NT2/D1 (cell line): ENCODE results near the gene ATP5PD.

ENCODE experiments used
- DNase-seq: peaks from one replicate; pipeline ENCODE4 v3.0.0-alpha.2; 2011; ENCODE audit warnings: low read depth, low spot score
- H3K27me3 ChIP-seq: 2 replicates; pipeline ENCODE4 v1.6.0; 2011; ENCODE audit warnings: mild to moderate bottlenecking; ENCODE audit not compliant: insufficient read length, insufficient read depth
- H3K36me3 ChIP-seq: 2 replicates; pipeline ENCODE4 v1.6.1; 2011; ENCODE audit warnings: mild to moderate bottlenecking, low read length, mixed read lengths; ENCODE audit not compliant: insufficient read depth, insufficient read length
- H3K4me1 ChIP-seq: 2 replicates; pipeline ENCODE4 v1.5.1; 2011; ENCODE audit not compliant: insufficient read depth, insufficient read length
- H3K4me3 ChIP-seq: 2 replicates; pipeline ENCODE4 v1.5.1; 2011; ENCODE audit warnings: low read depth; ENCODE audit not compliant: insufficient read length
- H3K9ac ChIP-seq: 2 replicates; pipeline ENCODE4 v1.6.0; 2011; ENCODE audit warnings: low read depth; ENCODE audit not compliant: insufficient read length
- H3K9me3 ChIP-seq: 2 replicates; pipeline ENCODE4 v1.5.1; 2011; ENCODE audit warnings: mild to moderate bottlenecking, low read length; ENCODE audit not compliant: insufficient read depth
- SUZ12 ChIP-seq: IDR thresholded peaks from 2 replicates; pipeline ENCODE4 v1.6.1; 2011; ENCODE audit not compliant: insufficient read length, insufficient read depth; ENCODE audit errors: extremely low read depth
- YY1 ChIP-seq: IDR thresholded peaks from 2 replicates; pipeline ENCODE4 v1.6.1; 2011; ENCODE audit not compliant: insufficient read length, insufficient read depth
- ZNF274 ChIP-seq: IDR thresholded peaks from 2 replicates; pipeline ENCODE4 v1.6.1; 2011; ENCODE audit warnings: mild to moderate bottlenecking, low read depth, low read length

ATP5PD gene

GRCh38 chr17:75046407-75047289, at the start of gene ATP5PD, which contains the start of gene KCTD2:
ATP5PD (minus strand) TSS chr17:75046969; CDS start chr17:75042650, 4,319 bp downstream.
KCTD2 (plus strand) TSS chr17:75047225; CDS start chr17:75047251, 26 bp downstream.
- peaks cover 35% of the 10 kb centered on the region for H3K36me3 ChIP-seq
- TF ChIP-seq ZNF274: no peak
- peak; percentile 63 for TF ChIP-seq YY1
- H3K4me3 ChIP-seq: peak within 1 kb of the TSS; percentile 100
- peak within 1 kb of the TSS; percentile 99 for H3K9ac ChIP-seq
- peak; percentile 91 for DNase-seq
- peaks cover 8% of the 10 kb centered on the region for H3K4me1 ChIP-seq
- H3K27me3 ChIP-seq: no peaks in the 10 kb centered on the region
- no peaks in the 10 kb centered on the region for H3K9me3 ChIP-seq

DNA sequence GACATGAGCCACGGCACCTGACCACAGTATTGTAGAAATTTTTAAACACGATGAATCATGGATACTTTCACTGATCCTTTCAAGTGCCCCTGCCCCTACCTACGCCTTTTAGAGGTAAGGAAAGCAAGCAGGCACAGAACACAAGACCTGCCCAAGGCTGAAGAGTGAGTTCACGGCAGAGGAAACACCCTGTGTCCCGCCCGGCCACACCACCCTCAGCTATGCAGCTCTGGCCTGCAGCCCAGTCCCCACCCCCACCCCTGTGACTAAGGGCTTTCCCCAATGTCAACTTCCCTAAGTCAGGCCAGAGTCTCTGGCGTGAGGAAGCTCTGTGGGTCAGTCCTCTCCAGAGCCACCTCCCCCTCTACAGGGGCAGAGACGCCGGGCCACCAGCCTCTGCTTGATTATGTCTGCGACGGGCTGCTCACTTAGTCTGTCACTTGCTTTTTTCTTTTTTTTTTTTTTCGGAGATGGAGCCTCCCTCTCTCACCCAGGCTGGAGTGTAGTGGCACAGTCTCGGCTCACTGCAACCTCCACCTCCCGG, 49.4 kb upstream of the ATP5PD start:
- peaks cover 44% of the 10 kb centered on the region for H3K4me1 ChIP-seq
- H3K27me3 ChIP-seq: no peaks in the 10 kb centered on the region
- no peak overlapping the region for H3K4me3 ChIP-seq
- H3K9ac ChIP-seq: no peak overlapping the region
- peaks cover 61% of the 10 kb centered on the region for H3K36me3 ChIP-seq
- TF ChIP-seq YY1 (no peak), ZNF274 (no peak), SUZ12 (no peak)
- no peaks in the 10 kb centered on the region for H3K9me3 ChIP-seq
- no peak for DNase-seq

- no peak overlapping the region for H3K4me3 ChIP-seq
These were observed 48.2 kb upstream of the ATP5PD start for GRCh38 chr17:75094871-75095399.

DNA sequence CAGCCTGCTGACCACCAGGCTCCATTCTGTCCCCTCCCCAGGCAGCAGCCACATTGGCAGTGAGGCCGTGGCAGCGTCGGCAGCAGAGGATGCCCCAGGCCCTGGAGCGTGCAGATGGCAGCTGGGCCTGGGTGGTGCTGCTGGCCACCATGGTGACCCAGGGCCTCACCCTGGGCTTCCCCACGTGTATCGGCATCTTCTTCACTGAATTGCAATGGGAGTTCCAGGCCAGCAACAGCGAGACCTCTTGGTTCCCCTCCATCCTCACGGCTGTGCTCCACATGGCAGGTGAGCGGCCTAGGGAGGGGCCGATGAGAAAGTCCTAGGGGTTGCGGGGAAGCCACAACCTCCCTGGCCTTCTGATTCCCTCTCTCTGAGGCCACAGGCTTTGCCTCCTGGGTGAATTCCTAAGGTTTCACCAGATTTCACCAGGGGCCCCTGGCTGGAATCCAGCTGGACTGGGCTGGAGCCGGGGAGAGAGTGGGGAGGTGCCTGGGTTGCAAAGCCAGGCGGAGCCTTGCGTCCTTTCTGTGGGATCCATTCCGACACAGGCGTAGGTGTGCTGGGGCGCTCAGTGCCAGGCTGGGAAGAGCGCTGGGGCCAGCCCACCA, 46.9 kb upstream of the ATP5PD start:
- H3K27me3 ChIP-seq: no peaks in the 10 kb centered on the region
- peaks cover 39% of the 10 kb centered on the region for H3K36me3 ChIP-seq
- no peak for DNase-seq
- peaks cover 39% of the 10 kb centered on the region for H3K4me1 ChIP-seq
- no peak for TF ChIP-seq ZNF274
- TF ChIP-seq YY1: no peak
- TF ChIP-seq SUZ12: no peak
- peak overlapping the region; percentile 1 for H3K9ac ChIP-seq
- no peak overlapping the region for H3K4me3 ChIP-seq
- H3K9me3 ChIP-seq: no peaks in the 10 kb centered on the region

More at GRCh38 chr17:75094871-75095399, 48.2 kb upstream of the ATP5PD start:
- TF ChIP-seq SUZ12: no peak
- no peak for TF ChIP-seq YY1
- peak overlapping the region; percentile 52 for H3K9ac ChIP-seq
- H3K36me3 ChIP-seq: peaks cover 52% of the 10 kb centered on the region
- peaks cover 42% of the 10 kb centered on the region for H3K4me1 ChIP-seq
- H3K9me3 ChIP-seq: no peaks in the 10 kb centered on the region
- DNase-seq: no peak
- no peaks in the 10 kb centered on the region for H3K27me3 ChIP-seq

DNA sequence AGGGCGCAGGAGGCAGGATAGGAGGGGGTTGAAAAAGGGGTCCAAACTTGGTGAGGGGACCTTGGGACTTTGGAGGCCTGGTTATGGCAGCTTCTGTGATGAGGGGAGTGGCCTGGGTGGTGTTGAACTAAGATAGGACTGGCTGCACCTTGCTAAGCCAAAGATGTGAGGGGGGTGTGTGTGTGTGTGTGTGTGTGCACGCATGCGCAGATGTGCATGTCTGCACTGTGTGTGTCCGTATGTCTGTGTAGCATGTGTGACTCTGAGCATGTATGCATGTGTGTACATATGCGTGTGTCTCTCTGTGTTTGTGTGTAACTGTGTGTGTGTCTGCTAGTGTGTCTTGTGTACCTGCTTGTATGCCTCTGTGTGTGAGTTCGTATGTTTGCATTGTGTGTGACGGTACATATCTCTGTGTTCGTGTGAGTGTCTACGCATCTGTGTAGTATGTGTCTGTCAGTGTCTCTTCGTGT, 45.1 kb upstream of the ATP5PD start:
- peak overlapping the region; percentile 58 for H3K9ac ChIP-seq
- peaks cover 22% of the 10 kb centered on the region for H3K36me3 ChIP-seq
- peak overlapping the region; percentile 0 for H3K4me3 ChIP-seq
- H3K27me3 ChIP-seq: no peaks in the 10 kb centered on the region
- H3K4me1 ChIP-seq: peaks cover 39% of the 10 kb centered on the region
- no peak for TF ChIP-seq SUZ12
- no peak for TF ChIP-seq YY1
- TF ChIP-seq ZNF274: no peak
- H3K9me3 ChIP-seq: no peaks in the 10 kb centered on the region
- no peak for DNase-seq

- no peak for TF ChIP-seq SUZ12
- no peak for TF ChIP-seq YY1
- TF ChIP-seq ZNF274: no peak
- no peak for DNase-seq
- H3K9ac ChIP-seq: peak overlapping the region; percentile 58
- H3K9me3 ChIP-seq: no peaks in the 10 kb centered on the region
- H3K4me1 ChIP-seq: peaks cover 39% of the 10 kb centered on the region
- peak overlapping the region; percentile 23 for H3K4me3 ChIP-seq
- no peaks in the 10 kb centered on the region for H3K27me3 ChIP-seq
- peaks cover 20% of the 10 kb centered on the region for H3K36me3 ChIP-seq
These were observed 44.4 kb upstream of the ATP5PD start for GRCh38 chr17:75090871-75091854.
